GM18873 (cell line): ENCODE results near the gene NFATC2.
"Not testable (repeated sequence)": the region's sequence is repeated elsewhere in the genome, so short reads cannot be mapped to it uniquely, and the experiment has no call there.

Experiments
- ATAC-seq: cut with Tn5 transposase; IDR thresholded peaks from one replicate; pipeline ENCODE4 v1.9.1; 2021; ENCODE audit warnings: mild to moderate bottlenecking, moderate library complexity, moderate number of reproducible peaks; ENCODE audit not compliant: unreplicated experiment, low FRiP score

The NFATC2 gene

DNA sequence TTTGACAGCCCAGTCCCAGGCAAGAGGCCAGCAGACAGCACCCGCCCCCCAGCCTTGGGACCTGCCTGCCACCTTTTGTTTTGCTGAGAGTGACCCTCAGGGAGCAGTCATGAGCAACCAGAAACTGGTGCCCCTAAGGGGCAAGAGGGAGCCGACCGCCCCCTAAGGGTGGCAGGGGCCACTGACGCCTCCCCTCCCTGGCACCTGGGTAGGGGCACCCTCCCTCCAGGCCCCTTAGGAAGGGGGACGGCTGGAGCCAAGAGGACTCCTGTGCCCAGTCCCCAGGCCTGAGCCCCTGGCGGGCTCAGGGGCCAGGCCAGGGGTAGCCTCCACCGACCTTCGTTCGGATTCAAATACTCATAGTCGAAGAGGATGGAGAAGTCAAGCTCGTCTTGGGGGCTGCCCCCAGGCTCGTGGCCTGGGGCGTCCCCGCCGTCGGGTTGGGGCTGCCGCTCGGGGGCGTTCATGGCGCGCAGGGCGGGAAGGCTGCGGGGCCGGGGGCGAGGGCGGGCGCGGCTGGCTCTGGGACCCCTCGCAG is 417 bp downstream of the NFATC2 start:
- no peak for ATAC-seq

DNA sequence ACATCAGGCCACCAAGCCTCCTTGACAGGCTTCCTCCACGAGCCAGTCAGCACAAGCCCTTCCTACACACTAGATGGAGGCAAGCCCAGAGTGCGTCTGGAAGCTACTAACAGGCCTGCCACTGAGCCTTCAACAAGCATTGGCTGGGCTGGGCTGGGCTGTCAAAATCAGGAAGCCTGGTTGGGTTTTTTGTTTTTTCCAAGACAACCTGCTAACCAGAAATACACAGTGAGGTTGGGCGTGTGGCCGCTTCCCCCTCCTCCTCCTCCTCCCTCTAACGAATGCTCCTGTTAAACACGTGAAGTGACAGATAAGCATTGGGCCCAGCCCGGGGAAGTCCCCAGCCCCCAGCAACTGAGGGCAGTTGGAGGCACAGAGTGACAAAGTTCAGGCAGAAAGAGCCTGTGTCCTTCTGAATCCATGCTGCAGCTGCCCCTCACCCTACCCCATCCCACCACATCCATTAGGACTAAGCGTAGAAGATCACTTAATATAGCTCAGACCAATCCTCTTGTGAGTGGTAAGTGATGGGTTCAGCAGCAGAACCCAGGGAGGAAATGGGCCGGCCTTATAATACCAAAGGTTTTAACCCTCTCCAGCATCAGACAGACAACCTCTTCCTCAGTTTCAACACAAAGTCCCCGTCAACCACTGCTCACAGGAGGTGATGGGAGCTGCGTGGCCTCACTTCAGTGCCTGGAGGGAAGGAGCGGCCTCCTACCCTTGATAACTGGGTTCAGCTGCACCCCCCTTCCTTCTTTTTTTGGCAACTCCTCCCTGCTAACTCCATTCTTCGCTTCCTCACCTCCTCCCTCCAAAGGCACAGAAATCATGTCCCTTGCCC is 1.1 kb downstream of the NFATC2 start:
- no peak for ATAC-seq

DNA sequence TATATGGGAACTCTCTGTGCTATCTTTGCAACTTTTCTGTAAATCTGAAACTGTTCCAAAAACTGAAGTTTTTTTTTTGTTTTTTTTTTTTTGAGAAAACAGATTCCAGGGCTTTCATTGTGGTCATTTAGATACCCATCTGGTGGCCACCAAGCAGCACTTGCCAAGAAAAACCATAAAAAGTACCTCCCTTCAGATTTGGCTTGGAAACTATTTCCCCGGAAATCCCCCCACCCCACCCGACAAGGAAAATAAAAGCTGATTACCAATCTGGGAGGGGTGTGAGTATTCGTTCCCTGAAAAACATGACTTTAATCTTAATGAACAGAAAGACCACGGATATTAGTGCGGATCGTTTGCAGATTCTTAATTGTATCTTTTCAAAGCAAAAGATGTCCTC is 1.9 kb downstream of the NFATC2 start:
- ATAC-seq: no peak

DNA sequence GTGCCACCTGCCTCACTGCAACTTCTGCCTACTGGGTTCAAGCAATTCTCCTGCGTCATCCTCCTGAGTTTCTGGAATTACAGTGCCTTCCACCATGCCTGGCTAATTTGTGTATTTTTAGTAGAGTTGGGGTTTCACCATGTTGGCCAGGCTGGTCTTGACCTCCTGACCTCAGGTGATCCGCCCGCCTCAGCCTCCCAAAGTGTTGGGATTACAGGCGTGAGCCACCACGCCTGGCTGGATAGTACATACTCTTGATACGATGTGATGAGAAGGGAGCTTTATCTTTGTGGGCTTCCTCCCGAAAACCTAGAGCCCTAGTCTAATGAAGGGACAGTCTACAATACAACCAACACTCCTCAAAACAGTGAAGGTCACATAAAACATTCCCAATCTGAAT is 2.4 kb downstream of the NFATC2 start:
- ATAC-seq: not testable (repeated sequence)

DNA sequence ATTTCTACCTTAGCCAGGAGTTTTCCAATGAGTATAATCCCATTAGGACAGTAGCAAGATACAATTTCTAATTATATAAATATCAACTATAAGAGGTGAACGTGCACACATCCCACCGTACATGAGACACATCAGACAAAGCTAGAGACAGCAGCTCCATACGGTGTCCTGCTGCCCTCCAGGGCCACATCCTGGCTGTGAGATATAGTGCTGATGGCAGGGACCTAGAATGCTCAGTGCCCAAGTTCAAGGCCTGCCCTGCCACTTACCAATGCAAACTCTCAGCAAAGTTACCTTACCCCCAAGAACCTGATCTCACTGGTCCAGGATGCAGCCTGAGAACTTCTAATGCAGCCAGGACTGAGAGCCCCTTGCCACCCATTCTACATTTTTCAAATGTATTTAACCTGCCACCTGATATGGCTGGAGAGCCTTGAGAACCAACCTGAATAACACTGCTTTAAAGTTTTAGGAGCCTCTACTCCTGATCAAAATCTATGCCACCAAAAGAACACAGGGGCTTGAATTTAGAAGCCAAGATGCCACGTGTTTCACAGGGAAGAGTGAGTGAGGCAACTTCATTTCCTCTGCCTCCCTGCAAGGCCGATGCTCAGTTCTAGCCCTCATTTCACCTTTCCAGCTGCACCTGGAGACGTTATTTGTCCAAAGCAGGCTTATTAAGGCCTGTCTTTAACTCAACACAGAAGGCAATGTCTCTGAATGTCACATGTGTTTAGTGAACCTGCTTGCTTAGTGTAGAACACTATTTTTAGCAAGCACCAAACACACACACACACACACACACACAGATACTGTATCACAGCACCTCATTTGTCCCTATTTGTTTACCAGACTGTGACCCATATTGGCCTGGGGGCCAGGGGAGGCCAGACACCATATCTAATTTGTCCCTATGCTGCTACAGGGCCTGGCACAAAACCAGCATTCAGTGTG is 6.1 kb downstream of the NFATC2 start:
- ATAC-seq: no peak

DNA sequence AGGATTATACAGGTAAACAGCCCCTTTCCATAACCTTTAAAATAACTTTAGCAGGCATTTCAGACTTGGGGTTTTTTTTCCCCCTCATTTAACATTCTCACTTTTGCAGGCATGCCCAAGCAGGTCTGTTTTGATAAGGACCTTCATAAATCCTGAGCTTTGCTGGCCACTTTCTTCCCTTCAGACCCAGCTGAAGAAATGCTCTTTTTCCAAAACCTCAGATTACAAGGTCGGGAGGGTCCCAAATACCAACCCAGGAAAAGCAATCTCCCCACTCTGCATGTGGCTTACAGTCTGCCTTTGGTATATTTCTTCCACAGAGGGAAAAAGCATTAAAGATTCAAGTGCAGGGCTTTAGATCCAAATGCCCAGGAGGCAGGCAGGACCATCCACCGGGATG is 6.8 kb downstream of the NFATC2 start:
- no peak for ATAC-seq

DNA sequence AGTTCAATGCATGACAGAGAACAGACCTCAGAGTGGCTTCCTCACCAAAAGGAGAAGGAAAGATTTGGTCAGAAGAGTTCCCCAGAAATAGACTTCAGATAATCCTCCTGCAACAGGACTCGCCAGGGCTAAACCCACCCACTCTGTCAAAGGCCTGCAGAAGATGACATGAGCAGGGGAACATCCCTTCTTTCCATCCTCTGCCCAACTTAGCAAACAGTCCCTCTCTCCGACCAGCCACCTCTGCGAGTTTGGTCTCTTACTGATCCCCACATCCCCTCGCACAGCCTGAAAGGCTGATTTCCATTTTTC is 7.5 kb downstream of the NFATC2 start:
- no peak for ATAC-seq

DNA sequence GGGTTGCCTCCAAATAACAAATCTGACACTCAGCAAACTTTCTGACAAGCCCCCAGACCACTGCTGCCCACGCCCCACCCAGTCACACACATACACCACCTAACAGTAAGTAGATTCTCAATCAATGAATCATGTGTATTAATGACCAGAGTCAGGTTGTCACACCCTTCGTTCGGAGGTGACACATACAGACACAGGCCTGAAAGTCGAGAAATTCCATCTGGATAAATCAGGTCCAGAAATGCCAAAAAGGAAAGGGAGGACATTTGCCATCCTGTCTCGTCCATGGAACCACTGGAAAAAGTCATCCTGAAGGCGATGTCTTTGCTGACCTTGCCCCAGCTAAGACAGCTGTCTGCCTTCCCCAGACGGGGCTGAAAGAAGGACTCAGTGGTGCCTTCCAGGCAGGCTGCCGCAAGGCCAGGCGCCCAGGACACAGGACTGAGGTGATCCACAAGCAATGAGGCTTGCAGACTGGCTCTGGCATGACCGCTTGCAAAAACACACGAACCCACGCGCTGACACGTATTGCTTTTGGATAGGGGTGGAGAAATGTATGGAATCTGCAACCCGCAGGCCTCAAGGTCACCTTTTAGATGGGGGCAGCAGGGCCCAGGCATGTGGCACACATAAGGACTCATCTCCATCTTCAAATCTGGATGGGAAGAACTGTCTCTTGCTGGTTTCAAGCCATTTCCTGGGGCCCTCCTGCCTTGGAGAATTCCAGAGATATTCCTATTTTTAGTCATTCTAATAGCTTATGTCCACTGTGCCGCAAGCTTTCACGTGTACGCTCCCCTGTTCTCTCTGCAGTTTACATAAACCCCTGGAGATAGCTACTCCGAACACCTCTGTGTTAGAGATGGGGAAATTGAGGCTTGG is 9.0 kb downstream of the NFATC2 start:
- ATAC-seq: no peak

DNA sequence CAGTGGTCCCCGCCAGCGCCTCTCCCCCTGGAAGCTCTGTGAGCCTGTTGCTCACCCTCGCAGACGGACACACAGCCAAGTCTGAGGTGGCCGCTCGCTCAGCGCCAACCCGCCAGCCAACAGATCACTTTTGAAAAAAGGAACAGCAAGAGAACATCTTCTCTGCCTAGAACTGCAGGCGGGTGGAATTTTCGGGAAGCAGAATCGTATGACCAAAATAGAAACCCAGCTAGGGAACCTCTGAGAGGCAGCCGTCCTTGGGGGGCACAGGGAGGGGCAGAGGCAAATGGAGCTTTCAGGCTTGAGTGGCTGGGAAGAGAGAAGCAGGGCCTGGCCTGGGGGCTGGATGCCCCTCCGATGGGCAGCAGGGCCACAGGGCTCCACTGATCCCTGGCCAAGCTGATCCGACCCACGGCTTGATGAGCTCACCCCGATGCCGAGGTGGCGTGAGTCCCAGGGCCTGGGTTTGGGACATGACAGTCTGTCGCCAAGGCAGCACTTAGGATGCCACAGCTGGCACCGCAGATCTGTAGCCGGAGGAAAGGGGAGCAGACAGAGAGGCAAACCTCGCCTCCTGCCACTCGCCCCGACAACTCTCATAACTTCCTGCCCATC is 9.8 kb downstream of the NFATC2 start:
- no peak for ATAC-seq

DNA sequence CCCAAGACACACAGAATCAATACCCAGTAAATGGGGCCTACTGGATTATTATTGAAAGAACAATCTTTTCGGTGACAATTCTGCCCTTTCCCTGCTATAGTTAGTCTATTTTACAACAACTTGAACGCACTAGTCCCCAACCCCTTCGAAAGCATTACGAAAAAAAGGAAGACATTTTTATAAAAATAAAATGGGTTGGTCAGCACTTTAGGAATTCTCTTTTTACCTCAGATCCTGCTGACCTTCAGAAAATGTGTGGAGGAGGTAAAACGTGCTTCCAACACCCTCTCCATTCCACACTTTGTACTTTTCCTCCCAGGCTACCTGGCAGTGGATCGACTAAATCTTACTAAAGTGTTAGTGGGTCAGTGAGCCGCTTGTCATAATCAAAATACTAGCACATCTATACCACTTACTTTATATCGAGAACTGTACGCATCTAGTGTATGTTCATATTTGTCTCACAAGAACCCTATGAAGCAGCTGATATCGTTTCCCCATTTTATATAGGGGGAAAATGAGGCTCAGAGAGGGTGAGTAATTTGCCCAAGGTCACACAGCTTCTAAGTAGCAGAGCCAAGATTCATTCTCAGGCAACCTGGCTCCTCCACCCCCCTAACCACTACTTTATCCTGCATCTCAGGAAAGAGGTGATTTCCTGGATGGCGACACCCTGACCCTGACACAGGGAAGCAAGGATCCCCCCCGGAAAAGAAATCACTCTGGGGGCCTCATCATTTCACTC is 10.6 kb downstream of the NFATC2 start:
- no peak for ATAC-seq

DNA sequence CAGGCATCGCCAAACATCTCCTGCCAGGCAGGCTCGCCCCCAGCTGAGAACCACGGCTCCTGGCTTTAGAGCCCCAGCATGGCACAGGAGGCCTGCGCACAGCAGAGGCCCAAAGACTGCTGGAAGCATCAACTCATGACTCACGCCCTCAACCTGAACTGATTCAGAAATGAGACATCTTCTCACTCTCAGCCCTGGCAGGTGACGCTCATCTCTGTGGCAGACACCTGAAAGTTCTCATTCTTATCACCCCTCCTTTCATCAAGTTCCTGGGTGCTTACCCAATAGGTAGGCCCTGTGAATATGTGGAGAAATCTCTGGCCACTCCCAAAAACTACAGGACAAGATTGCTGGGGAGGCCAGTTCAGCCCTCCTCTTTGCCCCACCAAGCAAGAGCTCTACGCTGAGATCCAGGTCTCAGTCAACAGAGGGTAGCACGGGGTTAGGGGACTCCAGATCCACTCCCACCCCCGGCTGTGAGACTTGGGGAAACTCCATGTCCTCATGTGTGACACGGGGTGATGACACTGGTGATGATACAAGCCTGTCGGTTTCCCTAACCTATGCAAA is 11.3 kb downstream of the NFATC2 start:
- no peak for ATAC-seq

DNA sequence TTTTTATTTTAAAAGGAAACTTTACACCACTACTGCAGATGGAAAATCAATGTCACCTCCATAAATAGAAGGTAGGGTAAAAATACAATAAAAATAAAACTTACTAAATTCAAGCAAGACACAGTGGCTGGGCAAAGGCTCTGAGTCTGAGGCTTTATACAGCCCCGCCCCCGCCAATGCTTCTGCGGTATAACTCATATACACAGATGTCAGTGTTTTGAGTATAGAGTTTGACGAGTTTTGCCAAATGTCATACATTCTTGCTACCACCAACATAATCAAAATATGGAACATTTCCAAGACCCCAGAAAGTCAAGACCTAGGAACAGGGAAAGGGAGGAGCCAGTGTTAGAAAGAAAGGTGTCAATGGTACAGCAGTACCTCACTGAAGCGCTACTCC is 12.8 kb downstream of the NFATC2 start:
- ATAC-seq: no peak

DNA sequence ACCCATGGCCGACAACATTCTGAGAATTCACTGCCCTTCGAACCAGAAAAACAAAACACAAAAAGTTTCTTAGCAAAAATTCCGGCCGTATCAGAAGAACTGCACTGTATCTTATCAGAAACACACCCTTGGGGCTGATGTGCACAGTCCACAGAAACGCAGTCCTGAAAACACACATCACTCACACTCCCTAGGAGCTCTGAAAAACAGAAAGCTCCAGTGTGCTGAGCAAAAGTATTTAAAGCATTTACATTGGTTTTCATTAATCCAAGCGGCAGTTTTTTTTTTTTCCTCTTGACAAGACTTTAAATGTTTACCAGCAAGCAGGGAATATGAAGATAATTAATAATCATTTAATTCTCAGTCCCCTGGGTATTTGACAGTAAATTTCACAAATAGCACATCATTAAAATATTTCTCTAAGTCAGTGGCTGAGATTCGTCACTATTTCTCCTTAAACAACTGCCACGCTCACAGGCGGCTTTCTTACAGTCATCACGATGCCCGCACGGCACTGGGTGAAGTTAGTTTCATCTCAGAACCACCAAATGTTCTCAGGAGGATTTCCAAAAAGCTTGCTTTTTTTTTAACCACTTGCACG is 13.3 kb downstream of the NFATC2 start:
- ATAC-seq: no peak

DNA sequence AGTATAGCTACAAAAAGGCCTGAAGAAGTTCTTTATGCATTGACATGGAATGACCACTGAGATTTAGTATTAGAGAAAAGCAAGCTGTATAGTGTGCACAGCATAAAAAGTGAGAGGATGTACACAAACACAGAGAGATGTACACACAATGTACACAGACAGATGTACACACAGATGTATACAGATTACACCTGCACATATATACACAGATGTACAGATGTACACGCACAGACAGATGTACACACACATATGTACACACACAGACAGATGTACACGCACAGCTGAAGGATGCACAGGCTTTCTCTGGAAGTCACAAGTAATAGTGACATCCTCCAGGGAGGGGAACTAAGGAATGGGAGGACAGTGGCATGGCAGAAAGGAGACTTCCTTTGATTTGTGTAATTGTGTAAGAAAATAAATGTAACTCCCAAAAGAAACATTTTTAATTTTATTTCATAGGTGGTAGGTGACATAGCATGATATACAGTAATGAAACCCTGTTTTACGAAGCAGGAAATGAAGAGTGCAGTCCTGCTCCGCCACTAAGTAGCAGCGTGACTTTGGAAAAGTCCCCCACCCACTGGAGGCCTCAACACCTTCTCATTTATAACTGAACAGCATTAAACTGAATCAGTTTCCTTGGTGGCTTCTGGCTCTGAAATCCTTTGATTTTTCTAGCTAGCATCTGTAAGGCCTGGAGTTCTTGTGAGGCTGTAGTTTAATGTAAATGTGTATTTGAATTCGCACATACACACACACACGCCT is 14.1 kb downstream of the NFATC2 start:
- no peak for ATAC-seq

DNA sequence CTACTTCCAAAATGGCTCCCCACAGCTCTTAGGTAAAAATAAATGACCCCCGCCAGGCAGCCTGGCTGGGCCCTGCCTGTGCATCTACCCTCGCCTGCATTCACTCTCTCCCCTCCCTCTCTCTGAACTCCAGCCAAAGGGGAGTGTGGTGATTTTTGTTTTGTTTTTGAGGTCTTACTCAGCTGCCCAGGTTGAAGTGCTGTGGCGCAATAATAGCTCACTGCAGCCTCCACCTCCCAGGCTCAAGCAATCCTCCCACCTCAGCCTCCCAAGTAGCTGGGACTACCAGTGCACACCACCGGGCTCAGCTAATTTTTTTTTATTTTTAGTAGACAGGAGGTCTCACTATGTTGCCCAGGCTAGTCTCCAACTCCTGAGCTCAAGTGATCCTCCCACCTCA is 15.8 kb downstream of the NFATC2 start:
- no peak for ATAC-seq

DNA sequence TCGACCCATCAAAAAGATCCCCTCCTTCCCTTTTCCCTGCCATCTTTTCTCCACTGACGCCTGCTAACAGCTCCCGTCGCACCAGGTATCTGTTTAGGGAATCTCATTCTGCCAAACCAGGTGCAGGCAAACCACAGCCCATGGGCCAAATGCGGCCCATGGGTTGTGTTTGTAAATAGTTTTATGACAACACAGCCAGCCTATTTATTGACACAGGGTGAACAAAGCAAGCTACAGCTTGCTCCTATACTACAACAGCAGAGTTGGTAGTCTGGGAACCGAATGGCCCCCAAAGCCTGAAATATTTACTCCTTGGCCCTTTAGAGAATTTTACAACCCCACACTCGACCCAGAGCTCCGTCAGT is 16.4 kb downstream of the NFATC2 start:
- no peak for ATAC-seq

DNA sequence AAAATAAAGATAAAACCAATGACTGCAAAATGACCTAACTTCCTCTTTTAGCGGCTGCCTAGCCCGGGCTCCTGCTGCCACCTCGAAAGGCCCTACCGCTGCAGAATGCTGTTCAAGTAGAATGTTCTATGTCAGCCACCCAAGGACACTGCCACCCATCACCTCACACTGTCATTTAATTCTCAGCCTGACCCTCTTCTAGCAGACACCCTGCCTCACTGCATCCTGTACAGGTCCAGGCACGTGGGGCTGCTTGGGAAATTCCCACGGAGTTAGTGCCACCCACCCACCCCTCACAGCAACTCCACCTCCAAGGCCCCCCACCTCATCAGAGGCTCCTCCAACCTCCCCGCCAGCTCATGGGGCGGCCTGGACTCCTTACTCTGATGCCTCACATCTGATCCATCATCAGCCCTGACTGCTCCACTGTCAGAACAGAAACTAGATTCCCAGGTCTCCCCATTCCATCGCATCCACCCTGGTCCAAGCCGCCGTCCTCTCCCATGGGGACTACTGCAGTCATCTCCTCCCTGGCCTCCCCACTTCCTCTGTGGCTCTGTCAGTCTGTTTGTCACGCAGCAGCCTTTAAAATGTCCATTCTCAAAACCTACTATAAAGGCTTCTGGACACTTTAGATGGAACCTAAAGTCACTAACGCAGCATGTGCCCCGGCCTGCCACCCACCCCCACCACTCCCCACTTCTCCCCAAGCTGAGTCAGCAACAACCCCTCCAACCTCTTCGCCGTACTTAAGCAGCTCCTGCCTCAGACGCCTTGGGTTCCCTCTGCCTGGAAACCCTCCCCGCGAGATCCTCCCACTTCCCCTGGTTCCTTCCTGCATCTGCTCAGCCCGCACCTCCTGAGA is 17.0 kb downstream of the NFATC2 start:
- ATAC-seq: no peak
